ENCODE data around the gene C8G. TPM values are rescaled to one million over a fixed set of nuclear protein-coding genes. Genes with fewer than 3 reads are reported as not detected.
A peak's percentile ranks its signal among the peaks of the same experiment; 100 is the strongest.

Gene C8G
- total RNA-seq, result not detected

GRCh38 chr9:136944519-136945332 is at the start of gene C8G, which contains the start of gene FBXW5:
C8G (plus strand) TSS chr9:136945243; CDS start chr9:136945321, 78 bp downstream.
FBXW5 (minus strand) TSS chr9:136944738; CDS start chr9:136944083, 655 bp downstream.
- H3K9me3 ChIP-seq, result no peaks in the 10 kb centered on the region
- peaks cover 0 to 37% of the 10 kb centered on the region in 2 donors for H3K36me3 ChIP-seq
- intact Hi-C loops (cut with DNase I), result loop anchor here (2.0 to 5.0 kb wide), 2 partner anchors 83 to 96 kb away; partner anchors contain the start of genes ABCA2 and PHPT1
- H3K27ac ChIP-seq, result peak within 1 kb of the TSS; percentile 77
- DNase-seq (ENCODE audit: extremely low spot score in 2 of 2), result no peak
- peak; percentile 41 to 74 for TF ChIP-seq POLR2AphosphoS5 (IDR thresholded peaks at IDR 0.05; ENCODE audit: insufficient read depth in 1 of 2, low read depth in 1 of 2)
- peak; percentile 94 to 100 (median 99) for TF ChIP-seq CTCF (IDR thresholded peaks at IDR 0.05)
- peak in 1 of 2 donors; percentile 54 for TF ChIP-seq POLR2A (IDR thresholded peaks at IDR 0.05)
- no peaks in the 10 kb centered on the region for H3K27me3 ChIP-seq
- H3K4me3 ChIP-seq, result peak within 1 kb of the TSS; percentile 60 to 83
- H3K4me1 ChIP-seq, result peaks cover 47% of the 10 kb centered on the region

DNA sequence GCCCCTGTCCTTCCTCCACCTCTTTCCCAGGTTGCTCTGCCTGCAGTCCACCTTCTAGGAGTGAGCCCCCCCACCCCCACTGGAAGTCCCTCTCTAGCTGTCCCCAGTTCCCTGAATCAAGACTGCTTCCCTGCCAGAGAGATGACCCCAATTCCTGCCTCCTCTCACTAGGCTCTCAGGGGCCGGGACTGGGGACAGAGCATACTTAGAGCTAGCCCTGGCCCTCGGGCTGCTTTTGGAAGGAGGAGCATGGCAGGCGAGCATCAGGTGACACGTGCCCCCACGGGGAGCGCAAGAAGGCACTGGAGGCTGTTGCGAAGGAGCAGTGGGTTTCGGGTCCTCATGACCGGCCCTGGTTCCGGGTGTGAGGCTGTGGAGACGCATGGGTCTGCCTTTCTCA is 49.0 kb upstream of the C8G start:
- no peak overlapping the region for H3K27ac ChIP-seq
- no peak for DNase-seq (ENCODE audit: extremely low spot score in 2 of 2)
- no peaks in the 10 kb centered on the region for H3K27me3 ChIP-seq
- peaks cover 0 to 19% of the 10 kb centered on the region in 2 donors for H3K36me3 ChIP-seq
- intact Hi-C loops (cut with DNase I), result no loop called here
- H3K9me3 ChIP-seq, result no peaks in the 10 kb centered on the region
- peaks cover 7% of the 10 kb centered on the region for H3K4me1 ChIP-seq
- H3K4me3 ChIP-seq, result no peak overlapping the region
- TF ChIP-seq POLR2A (IDR thresholded peaks at IDR 0.05) (no peak), POLR2AphosphoS5 (IDR thresholded peaks at IDR 0.05; ENCODE audit: insufficient read depth in 1 of 2, low read depth in 1 of 2) (no peak), CTCF (IDR thresholded peaks at IDR 0.05) (no peak)

DNA sequence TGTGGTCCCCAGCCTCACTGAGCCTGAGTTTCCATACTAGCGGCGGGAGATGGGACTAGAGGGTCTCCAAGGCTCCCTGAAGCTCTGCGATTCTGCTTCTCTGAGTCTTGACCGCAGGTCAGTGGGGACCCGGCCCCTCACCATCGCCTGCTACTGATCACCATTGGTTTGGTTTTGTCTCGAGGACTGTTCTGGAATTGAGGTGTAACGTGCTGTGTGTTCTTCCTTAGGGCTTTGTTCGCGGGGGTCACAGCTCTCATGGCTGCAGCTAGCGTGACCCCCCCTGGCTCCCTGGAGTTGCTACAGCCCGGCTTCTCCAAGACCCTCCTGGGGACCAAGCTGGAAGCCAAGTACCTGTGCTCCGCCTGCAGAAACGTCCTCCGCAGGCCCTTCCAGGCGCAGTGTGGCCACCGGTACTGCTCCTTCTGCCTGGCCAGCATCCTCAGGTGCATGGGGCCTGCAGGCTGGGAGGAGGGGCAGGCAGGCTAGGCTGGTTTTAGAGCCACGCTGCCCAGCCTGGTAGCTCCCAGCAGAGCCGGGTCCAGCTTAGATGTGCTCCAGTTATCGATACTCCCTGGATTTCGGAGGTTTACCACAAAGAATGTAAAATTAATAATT is 46.5 kb upstream of the C8G start:
- peaks cover 0 to 19% of the 10 kb centered on the region in 2 donors for H3K36me3 ChIP-seq
- no peak for TF ChIP-seq POLR2AphosphoS5 (IDR thresholded peaks at IDR 0.05; ENCODE audit: insufficient read depth in 1 of 2, low read depth in 1 of 2)
- TF ChIP-seq POLR2A (IDR thresholded peaks at IDR 0.05), result no peak
- no peak for TF ChIP-seq CTCF (IDR thresholded peaks at IDR 0.05)
- peaks cover 33% of the 10 kb centered on the region for H3K4me1 ChIP-seq

GRCh38 chr9:136899196-136899595 is 45.8 kb upstream of the C8G start:
- Histone ChIP-seq H3K4me1 (peaks cover 37% of the 10 kb centered on the region), H3K27me3 (no peaks in the 10 kb centered on the region), H3K36me3 (peaks cover 0 to 19% of the 10 kb centered on the region in 2 donors), H3K9me3 (no peaks in the 10 kb centered on the region), H3K4me3 (no peak overlapping the region), H3K27ac (no peak overlapping the region)
- intact Hi-C loops (cut with DNase I), result no loop called here
- DNase-seq (ENCODE audit: extremely low spot score in 2 of 2), result no peak
- TF ChIP-seq CTCF (IDR thresholded peaks at IDR 0.05) (no peak), POLR2A (IDR thresholded peaks at IDR 0.05) (no peak), POLR2AphosphoS5 (IDR thresholded peaks at IDR 0.05; ENCODE audit: insufficient read depth in 1 of 2, low read depth in 1 of 2) (no peak)

More for the DNA sequence above, 46.5 kb upstream of the C8G start:
- intact Hi-C loops (cut with DNase I), result no loop called here
- Histone ChIP-seq H3K9me3 (no peaks in the 10 kb centered on the region), H3K4me3 (no peak overlapping the region), H3K27ac (no peak overlapping the region), H3K27me3 (no peaks in the 10 kb centered on the region)
- DNase-seq (ENCODE audit: extremely low spot score in 2 of 2), result no peak

Measured in vagina (tissue), 2 donors.